Measurements from ENCODE around the gene GLB1L3. TPM values are rescaled to one million over a fixed set of nuclear protein-coding genes. Genes with fewer than 3 reads are reported as not detected.

Gene GLB1L3
- total RNA-seq, 4 donors from 2014 or later = not detected

GRCh38 chr11:134250246-134250645, 25.9 kb upstream of the GLB1L3 start:
- H3K4me1 ChIP-seq = peaks cover 0 to 25% (median 18%) of the 10 kb centered on the region in 4 donors
- no peaks in the 10 kb centered on the region for H3K27me3 ChIP-seq
- DNase-seq (ENCODE audit: low spot score in 2 of 2) = no peak
- H3K36me3 ChIP-seq = peaks cover 0 to 61% (median 5%) of the 10 kb centered on the region in 3 donors
- no peak overlapping the region for H3K27ac ChIP-seq
- no peak overlapping the region for H3K4me3 ChIP-seq
- WGBS, 2 donors = 87 to 96% methylated on average over 3 of the region's 3 CpGs
- TF ChIP-seq, protein P1, sequence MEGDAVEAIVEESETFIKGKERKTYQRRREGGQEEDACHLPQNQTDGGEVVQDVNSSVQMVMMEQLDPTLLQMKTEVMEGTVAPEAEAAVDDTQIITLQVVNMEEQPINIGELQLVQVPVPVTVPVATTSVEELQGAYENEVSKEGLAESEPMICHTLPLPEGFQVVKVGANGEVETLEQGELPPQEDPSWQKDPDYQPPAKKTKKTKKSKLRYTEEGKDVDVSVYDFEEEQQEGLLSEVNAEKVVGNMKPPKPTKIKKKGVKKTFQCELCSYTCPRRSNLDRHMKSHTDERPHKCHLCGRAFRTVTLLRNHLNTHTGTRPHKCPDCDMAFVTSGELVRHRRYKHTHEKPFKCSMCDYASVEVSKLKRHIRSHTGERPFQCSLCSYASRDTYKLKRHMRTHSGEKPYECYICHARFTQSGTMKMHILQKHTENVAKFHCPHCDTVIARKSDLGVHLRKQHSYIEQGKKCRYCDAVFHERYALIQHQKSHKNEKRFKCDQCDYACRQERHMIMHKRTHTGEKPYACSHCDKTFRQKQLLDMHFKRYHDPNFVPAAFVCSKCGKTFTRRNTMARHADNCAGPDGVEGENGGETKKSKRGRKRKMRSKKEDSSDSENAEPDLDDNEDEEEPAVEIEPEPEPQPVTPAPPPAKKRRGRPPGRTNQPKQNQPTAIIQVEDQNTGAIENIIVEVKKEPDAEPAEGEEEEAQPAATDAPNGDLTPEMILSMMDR (IDR thresholded peaks at IDR 0.05) = no peak
- no peak for TF ChIP-seq POLR2A (IDR thresholded peaks at IDR 0.05)
- H3K9me3 ChIP-seq = no peaks in the 10 kb centered on the region

- 88 to 93% methylated on average over 2 of the region's 2 CpGs for WGBS, 2 donors
These were observed 25.5 kb upstream of the GLB1L3 start for GRCh38 chr11:134250675-134251074.

DNA sequence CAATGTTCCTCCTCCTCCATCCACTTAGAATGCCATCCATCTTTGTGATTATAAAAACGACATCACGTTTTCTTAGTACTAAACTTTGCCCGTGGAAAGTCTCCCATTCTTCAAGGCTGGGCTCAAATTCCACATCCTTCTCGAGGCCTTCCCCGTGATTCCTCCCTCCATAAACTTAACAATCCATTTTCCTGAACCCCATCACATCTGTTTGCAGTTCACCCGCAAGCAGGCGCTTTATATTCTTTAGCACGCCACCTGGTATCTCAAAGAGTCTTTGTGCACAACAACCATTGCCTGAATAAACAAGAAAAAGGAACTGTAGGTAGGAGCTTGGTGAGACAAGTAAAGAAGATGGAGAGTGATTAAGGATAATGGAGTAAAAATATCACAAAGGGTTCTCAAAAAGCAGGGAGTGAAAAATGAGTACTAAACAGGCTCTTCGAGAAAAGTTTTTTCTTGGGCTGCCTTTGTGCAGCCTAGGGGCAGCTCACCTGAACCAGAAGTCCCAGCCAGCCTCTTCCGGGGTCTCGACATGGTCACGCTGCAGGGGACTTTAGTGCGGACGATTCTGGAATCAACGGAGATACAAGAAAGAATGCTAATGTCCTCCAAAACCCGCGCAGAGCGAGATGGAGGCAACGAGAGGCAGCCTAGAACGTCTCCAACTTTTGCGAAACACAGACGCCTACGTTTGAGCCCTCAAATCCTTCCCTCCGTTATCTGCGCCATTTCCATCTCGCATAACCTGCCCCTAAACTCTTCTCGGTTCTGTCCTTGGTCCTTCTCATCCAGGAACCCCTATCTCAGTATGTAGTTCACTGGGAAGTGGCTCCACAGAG, 23.6 kb upstream of the GLB1L3 start:
- Histone ChIP-seq H3K36me3 (peaks cover 0 to 52% (median 5%) of the 10 kb centered on the region in 3 donors), H3K9me3 (no peaks in the 10 kb centered on the region), H3K4me1 (peaks cover 0 to 36% (median 18%) of the 10 kb centered on the region in 4 donors), H3K27me3 (no peaks in the 10 kb centered on the region), H3K4me3 (peak overlapping the region; percentile 59 to 87 (median 82)), H3K27ac (peak overlapping the region; percentile 40 to 83 (median 60))
- WGBS, 2 donors = 4 to 5% methylated on average over 27 of the region's 27 CpGs
- TF ChIP-seq POLR2A (IDR thresholded peaks at IDR 0.05) = no peak
- TF ChIP-seq, protein P1 (IDR thresholded peaks at IDR 0.05) = no peak
- no peak for TF ChIP-seq EP300 (IDR thresholded peaks at IDR 0.05)
- no peak for DNase-seq (ENCODE audit: low spot score in 2 of 2)

More at GRCh38 chr11:134250675-134251074, 25.5 kb upstream of the GLB1L3 start:
- no peaks in the 10 kb centered on the region for H3K27me3 ChIP-seq
- H3K4me3 ChIP-seq = no peak overlapping the region
- no peak for DNase-seq (ENCODE audit: low spot score in 2 of 2)
- no peak overlapping the region for H3K27ac ChIP-seq
- H3K36me3 ChIP-seq = peaks cover 0 to 57% (median 5%) of the 10 kb centered on the region in 3 donors
- H3K4me1 ChIP-seq = peaks cover 0 to 30% (median 18%) of the 10 kb centered on the region in 4 donors
- no peaks in the 10 kb centered on the region for H3K9me3 ChIP-seq
- TF ChIP-seq EP300 (IDR thresholded peaks at IDR 0.05) = no peak
- TF ChIP-seq, protein P1 (IDR thresholded peaks at IDR 0.05) = no peak
- TF ChIP-seq POLR2A (IDR thresholded peaks at IDR 0.05) = no peak

DNA sequence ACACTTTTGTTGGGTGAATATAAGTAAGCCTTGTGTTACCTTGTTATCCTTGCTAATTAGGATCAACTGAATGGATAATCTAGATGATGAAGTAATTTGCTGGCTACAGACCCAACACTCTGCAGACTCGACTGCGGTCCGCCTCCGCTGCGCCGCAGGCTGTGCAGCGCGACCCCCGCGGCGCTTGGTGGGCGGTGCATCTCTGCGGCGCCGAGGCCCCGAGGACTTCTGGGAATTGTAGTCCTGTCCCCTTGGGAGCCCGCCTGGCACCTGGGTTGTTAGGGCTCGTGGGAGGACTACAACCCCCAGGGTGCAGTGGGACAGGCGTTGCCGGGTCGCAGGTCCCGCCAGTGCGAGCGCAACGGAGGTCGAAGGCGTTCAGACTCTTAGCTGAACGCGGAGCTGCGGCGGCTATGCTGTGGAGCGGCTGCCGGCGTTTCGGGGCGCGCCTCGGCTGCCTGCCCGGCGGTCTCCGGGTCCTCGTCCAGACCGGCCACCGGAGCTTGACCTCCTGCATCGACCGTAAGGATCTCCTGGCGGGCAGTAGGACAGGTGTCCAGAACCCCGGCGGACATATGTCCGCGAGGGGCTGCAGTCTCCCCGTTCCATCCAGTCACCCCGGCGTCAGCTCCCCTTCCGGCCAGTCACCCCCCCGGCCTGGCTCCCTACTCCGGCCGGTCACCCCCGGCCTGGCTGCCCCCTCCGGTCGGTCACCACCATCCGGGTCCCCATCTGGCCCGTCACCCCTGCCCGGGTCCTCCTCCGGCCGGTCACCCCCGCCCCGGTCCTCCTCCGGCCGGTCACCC, 22.8 kb upstream of the GLB1L3 start, which contains the start of the genes ACAD8 and THYN1:
Gene ACAD8, plus strand, starts transcription at position 381 of the 806 bp plus-strand sequence. Its CDS starts 33 bp downstream, at position 414.
Gene THYN1, minus strand, starts transcription at position 165 of the 806 bp plus-strand sequence. CDS start 470 bp downstream, outside the sequence.
- TF ChIP-seq, protein P1 (IDR thresholded peaks at IDR 0.05) = peak; percentile 16 to 73 (median 42)
- TF ChIP-seq EP300 (IDR thresholded peaks at IDR 0.05) = peak; percentile 85 to 95
- TF ChIP-seq POLR2A (IDR thresholded peaks at IDR 0.05) = peak; percentile 47 to 71
- Histone ChIP-seq H3K27ac (peak within 1 kb of the TSS; percentile 47 to 83 (median 63)), H3K36me3 (peaks cover 0 to 52% (median 5%) of the 10 kb centered on the region in 3 donors), H3K4me3 (peak within 1 kb of the TSS; percentile 59 to 87 (median 82)), H3K9me3 (no peaks in the 10 kb centered on the region), H3K27me3 (no peaks in the 10 kb centered on the region), H3K4me1 (peaks cover 0 to 36% (median 18%) of the 10 kb centered on the region in 4 donors)
- peak; percentile 91 to 95 for DNase-seq (ENCODE audit: low spot score in 2 of 2)
- WGBS, 2 donors = 0% methylated on average over 29 of the region's 70 CpGs
